HepG2 (cell line): Measurements from ENCODE around the gene NKAIN4. TPM values are rescaled to one million over a fixed set of nuclear protein-coding genes. Genes with fewer than 3 reads are reported as not detected.

Experiments used
- KDM6A ChIP-seq: IDR thresholded peaks from 2 replicates; pipeline ENCODE4 v1.6.1; 2016; ENCODE audit warnings: low read depth
- KLF16 ChIP-seq, 2 experiments: sonication (generic) in 1 of 2; formaldehyde crosslinking in 1 of 2; IDR thresholded peaks; 2 replicates each; pipeline versions ENCODE4 v1.6.1 to v1.8.0; 2016 to 2023; ENCODE audit warnings: missing genetic modification reagents in 2 of 2, missing compliant biosample characterization in 1 of 2
- KLF6 ChIP-seq: IDR thresholded peaks from 2 replicates; pipeline ENCODE4 v1.8.0; 2016; ENCODE audit warnings: missing biosample characterization, missing genetic modification reagents
- KMT2B ChIP-seq: IDR thresholded peaks from 2 replicates; pipeline ENCODE4 v1.6.1; 2016; ENCODE audit warnings: missing genetic modification reagents, missing compliant biosample characterization
- MIER3 ChIP-seq: IDR thresholded peaks from 2 replicates; pipeline ENCODE4 v1.6.1; 2016; ENCODE audit warnings: missing compliant biosample characterization, borderline replicate concordance
- NRL ChIP-seq: sonication (generic); formaldehyde crosslinking; IDR thresholded peaks from 2 replicates; pipeline ENCODE4 v1.5.0; 2020; ENCODE audit warnings: missing genetic modification reagents, mild to moderate bottlenecking, moderate library complexity, borderline replicate concordance
- POLR2A ChIP-seq, 2 experiments: IDR thresholded peaks; 2 replicates each; pipeline ENCODE4 v1.6.1; 2011; ENCODE audit warnings: low read depth in 2 of 2, low read length in 2 of 2, mild to moderate bottlenecking in 1 of 2, moderate library complexity in 1 of 2; ENCODE audit not compliant: insufficient read depth in 1 of 2
- TP53 ChIP-seq: sonication (generic); formaldehyde crosslinking; conservative IDR thresholded peaks from 2 replicates; pipeline ENCODE4 v1.4.0; 2020; ENCODE audit warnings: missing genetic modification reagents
- XBP1 ChIP-seq: sonication (generic); formaldehyde crosslinking; IDR thresholded peaks from 2 replicates; pipeline ENCODE4 v1.5.0; 2020; ENCODE audit warnings: missing genetic modification reagents
- ZBTB20 ChIP-seq: sonication (generic); formaldehyde crosslinking; IDR thresholded peaks from 2 replicates; pipeline ENCODE4 v1.8.1; 2023; ENCODE audit warnings: missing genetic modification reagents, low read depth, mild to moderate bottlenecking, borderline replicate concordance
- ZFP37 ChIP-seq: sonication (generic); formaldehyde crosslinking; IDR thresholded peaks from 2 replicates; pipeline ENCODE4 v1.4.0; 2020; ENCODE audit warnings: missing genetic modification reagents, borderline replicate concordance
- ZNF331 ChIP-seq: sonication (generic); formaldehyde crosslinking; IDR thresholded peaks from 2 replicates; pipeline ENCODE4 v1.4.0; 2020; ENCODE audit warnings: missing genetic modification reagents
- ZNF33A ChIP-seq: sonication (generic); formaldehyde crosslinking; IDR thresholded peaks from 2 replicates; pipeline ENCODE4 v1.5.1; 2020; ENCODE audit warnings: missing genetic modification reagents, mild to moderate bottlenecking, moderate library complexity, borderline replicate concordance
- ZNF451 ChIP-seq: sonication (generic); formaldehyde crosslinking; IDR thresholded peaks from 2 replicates; pipeline ENCODE4 v1.5.0; 2020; ENCODE audit warnings: mild to moderate bottlenecking, missing genetic modification reagents
- ZNF543 ChIP-seq: sonication (generic); formaldehyde crosslinking; IDR thresholded peaks from 2 replicates; pipeline ENCODE4 v1.4.0; 2020; ENCODE audit warnings: mild to moderate bottlenecking, missing genetic modification reagents
- ZNF777 ChIP-seq: sonication (generic); formaldehyde crosslinking; IDR thresholded peaks from 2 replicates; pipeline ENCODE4 v1.4.0; 2020; ENCODE audit warnings: missing genetic modification reagents
- polyA plus RNA-seq, 8 experiments: library from polyadenylated mRNA; depleted of rRNA in 3 of 8; stranded (reverse) in 7 of 8; unstranded in 1 of 8; fragments of >200 nt; fragmentation: Illumina TruSeq in 4 of 8; extraction: Trizol in 4 of 8; gene quantifications; 2 replicates each; pipeline versions ENCODE4 v1.2.1 to v1.2.3, GENCODE V29; 2011 to 2016; ENCODE audit warnings: low read depth in 4 of 8, missing spikeins in 1 of 8, mixed read lengths in 1 of 8; ENCODE audit not compliant: insufficient read depth in 1 of 8
- total RNA-seq, 5 experiments: library from RNA; depleted of rRNA; stranded (reverse); fragments of >200 nt; fragmentation: Illumina TruSeq; extraction: Trizol; gene quantifications; 2 replicates each; pipeline ENCODE4 v1.2.3, GENCODE V29; 2016; ENCODE audit warnings: low read depth in 1 of 5
- TF ChIP-seq, protein P1 (sequence below): sonication (generic); formaldehyde crosslinking; IDR thresholded peaks from 2 replicates; pipeline ENCODE4 v1.4.0; 2020; ENCODE audit warnings: missing genetic modification reagents; ENCODE audit errors: not compliant biosample characterization
- TF ChIP-seq, protein P2 (sequence below): sonication (generic); formaldehyde crosslinking; IDR thresholded peaks from 2 replicates; pipeline ENCODE4 v1.4.0; 2020; ENCODE audit warnings: missing genetic modification reagents
- TF ChIP-seq, protein P3 (sequence below): sonication (generic); formaldehyde crosslinking; IDR thresholded peaks from 2 replicates; pipeline ENCODE4 v1.8.1; 2022; ENCODE audit warnings: low read depth, mild to moderate bottlenecking, missing genetic modification reagents
- TF ChIP-seq, protein P4 (sequence below): sonication (generic); formaldehyde crosslinking; IDR thresholded peaks from 2 replicates; pipeline ENCODE4 v1.4.0; 2020; ENCODE audit warnings: missing genetic modification reagents
- TF ChIP-seq, protein P5 (sequence below): sonication (generic); formaldehyde crosslinking; IDR thresholded peaks from 2 replicates; pipeline ENCODE4 v1.9.0; 2021; ENCODE audit warnings: missing genetic modification reagents, borderline replicate concordance

NKAIN4 gene
- total and polyA plus RNA-seq, 2 of the 13 experiments (the other 11 are each of a cell fraction or from before 2014, with no cell fraction given): not detected

DNA sequence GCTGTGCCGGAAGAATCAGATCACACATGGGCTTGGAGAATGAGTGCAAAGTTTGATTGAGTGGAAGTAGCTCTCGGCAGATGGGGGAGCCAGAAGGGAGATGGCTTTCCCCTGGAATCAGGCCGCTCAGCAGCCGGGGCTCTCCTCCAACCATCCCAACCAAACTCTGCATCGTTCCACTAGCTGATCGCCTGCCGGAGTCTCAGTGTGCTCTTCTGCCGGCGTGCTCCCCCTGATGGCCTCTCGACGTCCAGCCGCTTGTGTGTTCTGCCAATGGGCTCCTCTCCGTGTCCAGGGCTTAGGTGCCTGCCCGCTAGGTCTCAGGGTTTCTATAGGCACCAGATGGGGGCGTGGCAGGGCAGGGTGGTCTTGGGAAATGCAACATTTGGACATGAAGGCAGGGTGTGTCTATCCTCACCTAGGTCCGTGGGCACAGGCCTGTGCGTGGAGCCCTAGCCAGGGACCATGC lies 23.4 kb downstream of the NKAIN4 start (continued):
- no peak for TF ChIP-seq ZNF777
- TF ChIP-seq, protein P1, sequence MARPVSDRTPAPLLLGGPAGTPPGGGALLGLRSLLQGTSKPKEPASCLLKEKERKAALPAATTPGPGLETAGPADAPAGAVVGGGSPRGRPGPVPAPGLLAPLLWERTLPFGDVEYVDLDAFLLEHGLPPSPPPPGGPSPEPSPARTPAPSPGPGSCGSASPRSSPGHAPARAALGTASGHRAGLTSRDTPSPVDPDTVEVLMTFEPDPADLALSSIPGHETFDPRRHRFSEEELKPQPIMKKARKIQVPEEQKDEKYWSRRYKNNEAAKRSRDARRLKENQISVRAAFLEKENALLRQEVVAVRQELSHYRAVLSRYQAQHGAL (CRISPR knock-in tag): no peak
- TF ChIP-seq, protein P2, sequence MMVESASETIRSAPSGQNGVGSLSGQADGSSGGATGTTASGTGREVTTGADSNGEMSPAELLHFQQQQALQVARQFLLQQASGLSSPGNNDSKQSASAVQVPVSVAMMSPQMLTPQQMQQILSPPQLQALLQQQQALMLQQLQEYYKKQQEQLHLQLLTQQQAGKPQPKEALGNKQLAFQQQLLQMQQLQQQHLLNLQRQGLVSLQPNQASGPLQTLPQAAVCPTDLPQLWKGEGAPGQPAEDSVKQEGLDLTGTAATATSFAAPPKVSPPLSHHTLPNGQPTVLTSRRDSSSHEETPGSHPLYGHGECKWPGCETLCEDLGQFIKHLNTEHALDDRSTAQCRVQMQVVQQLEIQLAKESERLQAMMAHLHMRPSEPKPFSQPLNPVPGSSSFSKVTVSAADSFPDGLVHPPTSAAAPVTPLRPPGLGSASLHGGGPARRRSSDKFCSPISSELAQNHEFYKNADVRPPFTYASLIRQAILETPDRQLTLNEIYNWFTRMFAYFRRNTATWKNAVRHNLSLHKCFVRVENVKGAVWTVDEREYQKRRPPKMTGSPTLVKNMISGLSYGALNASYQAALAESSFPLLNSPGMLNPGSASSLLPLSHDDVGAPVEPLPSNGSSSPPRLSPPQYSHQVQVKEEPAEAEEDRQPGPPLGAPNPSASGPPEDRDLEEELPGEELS: no peak
- no peak for TF ChIP-seq XBP1 (CRISPR knock-in tag)
- no peak for TF ChIP-seq ZBTB20
- TF ChIP-seq, protein P3, sequence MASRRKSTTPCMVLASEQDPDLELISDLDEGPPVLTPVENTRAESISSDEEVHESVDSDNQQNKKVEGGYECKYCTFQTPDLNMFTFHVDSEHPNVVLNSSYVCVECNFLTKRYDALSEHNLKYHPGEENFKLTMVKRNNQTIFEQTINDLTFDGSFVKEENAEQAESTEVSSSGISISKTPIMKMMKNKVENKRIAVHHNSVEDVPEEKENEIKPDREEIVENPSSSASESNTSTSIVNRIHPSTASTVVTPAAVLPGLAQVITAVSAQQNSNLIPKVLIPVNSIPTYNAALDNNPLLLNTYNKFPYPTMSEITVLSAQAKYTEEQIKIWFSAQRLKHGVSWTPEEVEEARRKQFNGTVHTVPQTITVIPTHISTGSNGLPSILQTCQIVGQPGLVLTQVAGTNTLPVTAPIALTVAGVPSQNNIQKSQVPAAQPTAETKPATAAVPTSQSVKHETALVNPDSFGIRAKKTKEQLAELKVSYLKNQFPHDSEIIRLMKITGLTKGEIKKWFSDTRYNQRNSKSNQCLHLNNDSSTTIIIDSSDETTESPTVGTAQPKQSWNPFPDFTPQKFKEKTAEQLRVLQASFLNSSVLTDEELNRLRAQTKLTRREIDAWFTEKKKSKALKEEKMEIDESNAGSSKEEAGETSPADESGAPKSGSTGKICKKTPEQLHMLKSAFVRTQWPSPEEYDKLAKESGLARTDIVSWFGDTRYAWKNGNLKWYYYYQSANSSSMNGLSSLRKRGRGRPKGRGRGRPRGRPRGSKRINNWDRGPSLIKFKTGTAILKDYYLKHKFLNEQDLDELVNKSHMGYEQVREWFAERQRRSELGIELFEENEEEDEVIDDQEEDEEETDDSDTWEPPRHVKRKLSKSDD (CRISPR knock-in tag): no peak
- TF ChIP-seq KDM6A: no peak
- TF ChIP-seq KLF16 (CRISPR knock-in tag; IDR thresholded peaks at IDR 0.05): no peak
- 0 out of 2 replicates have a peak, but pooled peaks have one; percentile 56 for TF ChIP-seq MIER3 (CRISPR knock-in tag)
- TF ChIP-seq KMT2B (CRISPR knock-in tag): no peak
- TF ChIP-seq, protein P4, sequence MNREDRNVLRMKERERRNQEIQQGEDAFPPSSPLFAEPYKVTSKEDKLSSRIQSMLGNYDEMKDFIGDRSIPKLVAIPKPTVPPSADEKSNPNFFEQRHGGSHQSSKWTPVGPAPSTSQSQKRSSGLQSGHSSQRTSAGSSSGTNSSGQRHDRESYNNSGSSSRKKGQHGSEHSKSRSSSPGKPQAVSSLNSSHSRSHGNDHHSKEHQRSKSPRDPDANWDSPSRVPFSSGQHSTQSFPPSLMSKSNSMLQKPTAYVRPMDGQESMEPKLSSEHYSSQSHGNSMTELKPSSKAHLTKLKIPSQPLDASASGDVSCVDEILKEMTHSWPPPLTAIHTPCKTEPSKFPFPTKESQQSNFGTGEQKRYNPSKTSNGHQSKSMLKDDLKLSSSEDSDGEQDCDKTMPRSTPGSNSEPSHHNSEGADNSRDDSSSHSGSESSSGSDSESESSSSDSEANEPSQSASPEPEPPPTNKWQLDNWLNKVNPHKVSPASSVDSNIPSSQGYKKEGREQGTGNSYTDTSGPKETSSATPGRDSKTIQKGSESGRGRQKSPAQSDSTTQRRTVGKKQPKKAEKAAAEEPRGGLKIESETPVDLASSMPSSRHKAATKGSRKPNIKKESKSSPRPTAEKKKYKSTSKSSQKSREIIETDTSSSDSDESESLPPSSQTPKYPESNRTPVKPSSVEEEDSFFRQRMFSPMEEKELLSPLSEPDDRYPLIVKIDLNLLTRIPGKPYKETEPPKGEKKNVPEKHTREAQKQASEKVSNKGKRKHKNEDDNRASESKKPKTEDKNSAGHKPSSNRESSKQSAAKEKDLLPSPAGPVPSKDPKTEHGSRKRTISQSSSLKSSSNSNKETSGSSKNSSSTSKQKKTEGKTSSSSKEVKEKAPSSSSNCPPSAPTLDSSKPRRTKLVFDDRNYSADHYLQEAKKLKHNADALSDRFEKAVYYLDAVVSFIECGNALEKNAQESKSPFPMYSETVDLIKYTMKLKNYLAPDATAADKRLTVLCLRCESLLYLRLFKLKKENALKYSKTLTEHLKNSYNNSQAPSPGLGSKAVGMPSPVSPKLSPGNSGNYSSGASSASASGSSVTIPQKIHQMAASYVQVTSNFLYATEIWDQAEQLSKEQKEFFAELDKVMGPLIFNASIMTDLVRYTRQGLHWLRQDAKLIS (CRISPR knock-in tag): no peak
- TF ChIP-seq KLF6 (CRISPR knock-in tag): 0 out of 2 replicates have a peak, but pooled peaks have one; percentile 26
- TF ChIP-seq ZNF543 (CRISPR knock-in tag): peak; percentile 58; the same call in 1 of the 2 replicates
- TF ChIP-seq ZFP37 (CRISPR knock-in tag): no peak
- TF ChIP-seq ZNF451 (CRISPR knock-in tag): no peak
- TF ChIP-seq NRL (CRISPR knock-in tag): peak; percentile 61; the same call in 1 of the 2 replicates
- TF ChIP-seq ZNF33A (CRISPR knock-in tag): no peak
- TF ChIP-seq, protein P5, sequence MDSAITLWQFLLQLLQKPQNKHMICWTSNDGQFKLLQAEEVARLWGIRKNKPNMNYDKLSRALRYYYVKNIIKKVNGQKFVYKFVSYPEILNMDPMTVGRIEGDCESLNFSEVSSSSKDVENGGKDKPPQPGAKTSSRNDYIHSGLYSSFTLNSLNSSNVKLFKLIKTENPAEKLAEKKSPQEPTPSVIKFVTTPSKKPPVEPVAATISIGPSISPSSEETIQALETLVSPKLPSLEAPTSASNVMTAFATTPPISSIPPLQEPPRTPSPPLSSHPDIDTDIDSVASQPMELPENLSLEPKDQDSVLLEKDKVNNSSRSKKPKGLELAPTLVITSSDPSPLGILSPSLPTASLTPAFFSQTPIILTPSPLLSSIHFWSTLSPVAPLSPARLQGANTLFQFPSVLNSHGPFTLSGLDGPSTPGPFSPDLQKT (CRISPR knock-in tag): no peak
- TF ChIP-seq ZNF331 (CRISPR knock-in tag): no peak
- no peak for TF ChIP-seq TP53
- no peak for TF ChIP-seq POLR2A (IDR thresholded peaks at IDR 0.05; ENCODE audit: insufficient read depth in 1 of 2, low read depth in 2 of 2, low read length in 2 of 2)
